IMR-90 (cell line): Measurements from ENCODE around the gene ELSPBP1.

Experiments used
- CEBPB ChIP-seq: IDR thresholded peaks from 2 replicates; pipeline ENCODE4 v1.6.1; 2012; ENCODE audit warnings: low read depth, low read length, improper control_type of control experiment
- MXI1 ChIP-seq: IDR thresholded peaks from 2 replicates; pipeline ENCODE4 v1.6.1; 2012; ENCODE audit warnings: low read depth, mild to moderate bottlenecking, low read length, moderate library complexity, borderline replicate concordance
- POLR2A ChIP-seq: IDR thresholded peaks from 2 replicates; pipeline ENCODE4 v1.6.1; 2012; ENCODE audit warnings: mild to moderate bottlenecking, low read depth, low read length
- RAD21 ChIP-seq: IDR thresholded peaks from 2 replicates; pipeline ENCODE4 v1.6.1; 2012; ENCODE audit warnings: low read length, improper control_type of control experiment
- SMC3 ChIP-seq: fragments of 150-350 bp; IDR thresholded peaks from 2 replicates; pipeline ENCODE4 v1.6.1; 2016; ENCODE audit warnings: low read depth, mild to moderate bottlenecking, antibody characterized with exemption, low read length, moderate library complexity
- TF ChIP-seq, protein P1 (sequence below): fragments of 150-350 bp; IDR thresholded peaks from 2 replicates; pipeline ENCODE4 v1.6.1; 2016; ENCODE audit warnings: low read depth, mild to moderate bottlenecking, low read length, moderate library complexity, borderline replicate concordance
- TF ChIP-seq, protein P2 (sequence below): conservative IDR thresholded peaks from 2 replicates; pipeline ENCODE4 v1.5.1; 2012; ENCODE audit warnings: mild to moderate bottlenecking, low read depth, low read length, improper control_type of control experiment

DNA sequence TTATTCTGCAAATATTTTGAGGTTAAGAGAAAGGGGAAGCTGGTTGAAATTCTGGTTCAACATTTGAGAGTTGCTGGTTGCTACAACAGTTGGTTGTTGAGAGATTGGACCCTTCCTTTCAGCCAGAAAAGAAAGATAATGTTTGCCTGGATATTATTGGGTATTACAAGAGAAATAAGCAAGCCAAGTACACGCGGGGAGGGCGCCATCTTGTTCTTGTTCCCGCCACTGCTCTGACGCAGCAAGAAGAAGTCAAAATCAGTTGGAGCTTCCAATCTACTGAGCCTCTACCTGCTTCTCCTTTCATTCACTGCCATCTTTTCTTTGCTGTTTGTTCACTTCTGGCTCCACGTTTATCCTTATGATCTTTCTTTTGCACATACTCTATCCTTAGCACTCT, 20.9 kb upstream of the ELSPBP1 start:
- TF ChIP-seq, protein P1, sequence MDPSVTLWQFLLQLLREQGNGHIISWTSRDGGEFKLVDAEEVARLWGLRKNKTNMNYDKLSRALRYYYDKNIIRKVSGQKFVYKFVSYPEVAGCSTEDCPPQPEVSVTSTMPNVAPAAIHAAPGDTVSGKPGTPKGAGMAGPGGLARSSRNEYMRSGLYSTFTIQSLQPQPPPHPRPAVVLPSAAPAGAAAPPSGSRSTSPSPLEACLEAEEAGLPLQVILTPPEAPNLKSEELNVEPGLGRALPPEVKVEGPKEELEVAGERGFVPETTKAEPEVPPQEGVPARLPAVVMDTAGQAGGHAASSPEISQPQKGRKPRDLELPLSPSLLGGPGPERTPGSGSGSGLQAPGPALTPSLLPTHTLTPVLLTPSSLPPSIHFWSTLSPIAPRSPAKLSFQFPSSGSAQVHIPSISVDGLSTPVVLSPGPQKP = no peak
- TF ChIP-seq, protein P2, sequence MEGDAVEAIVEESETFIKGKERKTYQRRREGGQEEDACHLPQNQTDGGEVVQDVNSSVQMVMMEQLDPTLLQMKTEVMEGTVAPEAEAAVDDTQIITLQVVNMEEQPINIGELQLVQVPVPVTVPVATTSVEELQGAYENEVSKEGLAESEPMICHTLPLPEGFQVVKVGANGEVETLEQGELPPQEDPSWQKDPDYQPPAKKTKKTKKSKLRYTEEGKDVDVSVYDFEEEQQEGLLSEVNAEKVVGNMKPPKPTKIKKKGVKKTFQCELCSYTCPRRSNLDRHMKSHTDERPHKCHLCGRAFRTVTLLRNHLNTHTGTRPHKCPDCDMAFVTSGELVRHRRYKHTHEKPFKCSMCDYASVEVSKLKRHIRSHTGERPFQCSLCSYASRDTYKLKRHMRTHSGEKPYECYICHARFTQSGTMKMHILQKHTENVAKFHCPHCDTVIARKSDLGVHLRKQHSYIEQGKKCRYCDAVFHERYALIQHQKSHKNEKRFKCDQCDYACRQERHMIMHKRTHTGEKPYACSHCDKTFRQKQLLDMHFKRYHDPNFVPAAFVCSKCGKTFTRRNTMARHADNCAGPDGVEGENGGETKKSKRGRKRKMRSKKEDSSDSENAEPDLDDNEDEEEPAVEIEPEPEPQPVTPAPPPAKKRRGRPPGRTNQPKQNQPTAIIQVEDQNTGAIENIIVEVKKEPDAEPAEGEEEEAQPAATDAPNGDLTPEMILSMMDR = no peak
- no peak for TF ChIP-seq MXI1
- no peak for TF ChIP-seq SMC3
- TF ChIP-seq CEBPB = no peak
- no peak for TF ChIP-seq POLR2A
- TF ChIP-seq RAD21 = no peak
